Ovary (tissue), 9 donors: ENCODE results near the gene C22orf31. TPM values are rescaled to one million over a fixed set of nuclear protein-coding genes. Genes with fewer than 3 reads are reported as not detected.
"Not testable (repeated sequence)": the region's sequence is repeated elsewhere in the genome, so short reads cannot be mapped to it uniquely, and the experiment has no call there.

Experiments
- DNase-seq, 5 donors: peaks; one replicate each; pipeline ENCODE4 v3.0.0-alpha.2; 2019 to 2020
- H3K27ac ChIP-seq, 2 donors: fragments of 200-600 bp; one replicate each; pipeline versions ENCODE4 v1.5.1 to v1.8.0; 2019 to 2022
- H3K27me3 ChIP-seq: fragments of 200-600 bp; one replicate; pipeline ENCODE4 v1.8.0; 2022
- H3K36me3 ChIP-seq: fragments of 200-600 bp; sonication (generic); one replicate; pipeline ENCODE4 v1.5.1; 2019
- H3K4me1 ChIP-seq: one replicate; pipeline ENCODE4 v1.8.1; 2013; ENCODE audit warnings: mild to moderate bottlenecking, moderate library complexity; ENCODE audit not compliant: insufficient read depth
- H3K4me3 ChIP-seq: fragments of 200-600 bp; sonication (generic); one replicate; pipeline ENCODE4 v1.5.1; 2017
- H3K9me3 ChIP-seq, 2 donors: fragments of 200-600 bp in 1 of 2; sonication (generic) in 1 of 2; one replicate each; pipeline versions ENCODE4 v1.5.1 to v1.8.1; 2013 to 2019; ENCODE audit warnings: mild to moderate bottlenecking in 1 of 2, moderate library complexity in 1 of 2
- CTCF ChIP-seq, 3 donors: fragments of 450-650 bp in 2 of 3; fragments of 200-600 bp in 1 of 3; IDR thresholded peaks; one replicate each; pipeline versions ENCODE4 v1.5.1 to v1.8.0; 2016 to 2022; ENCODE audit warnings: antibody characterized with exemption in 3 of 3, mild to moderate bottlenecking in 1 of 3
- EP300 ChIP-seq: sonication (generic); formaldehyde crosslinking; IDR thresholded peaks from one replicate; pipeline ENCODE4 v1.6.1; 2017; ENCODE audit warnings: antibody characterized with exemption
- POLR2A ChIP-seq: fragments of 450-650 bp; IDR thresholded peaks from one replicate; pipeline ENCODE4 v1.6.1; 2017; ENCODE audit warnings: antibody characterized with exemption, mild to moderate bottlenecking, moderate library complexity
- WGBS, 3 donors: extraction: QIAGEN DNeasy Blood & Tissue Kit in 1 of 3; methylation state at CpG; one replicate each; pipeline versions ENCODE4 v1.1.5 to v1.1.7; 2013 to 2017; 5-methylcytosine and 5-hydroxymethylcytosine counted together
- intact Hi-C, 4 donors: fragments of 100-400 bp; cut with DNase I; formaldehyde crosslinking; loops; one replicate each; pipeline versions ENCODE4 v1.11.0 to v1.15.1; 2022 to 2023
- polyA plus RNA-seq, 2 donors: library from polyadenylated mRNA; stranded (reverse); fragments of 200-250 nt in 1 of 2; fragments of 350-450 nt in 1 of 2; fragmentation: Illumina TruSeq in 1 of 2; extraction: RNeasy Lipid Tissue Mini Kit (QIAGEN cat#74804) in 1 of 2; gene quantifications; one replicate each; pipeline ENCODE4 v1.2.3, GENCODE V29; 2013 to 2014
- total RNA-seq, 7 donors: library from RNA; depleted of rRNA in 2 of 7; stranded (reverse); fragments of >200 nt in 2 of 7; fragmentation: NEBNext Ultra II Directional in 3 of 7; extraction: Animal tissue kit (Norgen Biotek cat#: 25700) in 3 of 7; gene quantifications; one replicate each; pipeline versions ENCODE4 v1.1.0 to v1.2.4, GENCODE V29; 2016 to 2023
- donor health status: DM: no; HTN: no; CAD: no; lungs with moderate emphysema.
- donor health status: DM: no; HTN: no; CAD: no.
- donor health status: Bipolar disorder and iron deficiency.
- donor health status: DM: yes; HTN: yes; CAD: no.
- donor health status: DM: no; HTN: no; CAD: no.
- donor health status: DM: yes; HTN: yes; CAD: no.

C22orf31 gene
- total and polyA plus RNA-seq, 9 donors = 0.20 to 0.92 (median 0.35) TPM; not detected in 2

GRCh38 chr22:29043906-29044575 is 17.6 kb downstream of the C22orf31 start:
- peaks cover 9% of the 10 kb centered on the region for H3K4me1 ChIP-seq
- DNase-seq = no peak
- H3K4me3 ChIP-seq = no peak overlapping the region
- intact Hi-C loops = loop anchor here in 1 of 4 donors (10.0 kb wide), 2 partner anchors 189 to 191 kb away; no protein-coding TSS in a partner anchor
- WGBS, 3 donors = 45 to 58% (median 46%) methylated on average over 7 of the region's 7 CpGs
- no peaks in the 10 kb centered on the region for H3K36me3 ChIP-seq
- no peaks in the 10 kb centered on the region for H3K27me3 ChIP-seq
- no peak for TF ChIP-seq EP300
- TF ChIP-seq CTCF (IDR thresholded peaks at IDR 0.05) = no peak
- no peak for TF ChIP-seq POLR2A
- no peaks in the 10 kb centered on the region for H3K9me3 ChIP-seq
- H3K27ac ChIP-seq = peak overlapping the region in 1 of 2 donors; percentile 41

- no peaks in the 10 kb centered on the region for H3K27me3 ChIP-seq
- intact Hi-C loops = loop anchor here in 3 of 4 donors (2.0 to 10.0 kb wide), 4 partner anchors 185 to 193 kb away; no protein-coding TSS in a partner anchor
- H3K27ac ChIP-seq = no peak overlapping the region
- no peaks in the 10 kb centered on the region for H3K36me3 ChIP-seq
- H3K4me1 ChIP-seq = peaks cover 9% of the 10 kb centered on the region
- DNase-seq = peak in 2 of 5 donors; percentile 41 to 43
- TF ChIP-seq EP300 (no peak), POLR2A (no peak), CTCF (IDR thresholded peaks at IDR 0.05) (no peak)
- no peaks in the 10 kb centered on the region for H3K9me3 ChIP-seq
- H3K4me3 ChIP-seq = no peak overlapping the region
- WGBS, 3 donors = 10 to 17% (median 10%) methylated on average over 2 of the region's 2 CpGs
Measured at GRCh38 chr22:29041408-29041807, 20.2 kb downstream of the C22orf31 start.

GRCh38 chr22:29040385-29041275 is 21.0 kb downstream of the C22orf31 start:
- no peak overlapping the region for H3K4me3 ChIP-seq
- H3K27ac ChIP-seq = no peak overlapping the region
- peak; percentile 61 to 83 (median 70) for DNase-seq
- TF ChIP-seq EP300 = no peak
- peak; percentile 86 to 95 (median 92) for TF ChIP-seq CTCF (IDR thresholded peaks at IDR 0.05)
- TF ChIP-seq POLR2A = no peak
- intact Hi-C loops = loop anchor here in 3 of 4 donors (2.0 to 10.0 kb wide), 4 partner anchors 184 to 194 kb away; no protein-coding TSS in a partner anchor
- H3K9me3 ChIP-seq = no peaks in the 10 kb centered on the region
- WGBS, 3 donors = 26 to 32% (median 27%) methylated on average over 9 of the region's 9 CpGs
- H3K36me3 ChIP-seq = no peaks in the 10 kb centered on the region
- H3K27me3 ChIP-seq = no peaks in the 10 kb centered on the region
- peaks cover 9% of the 10 kb centered on the region for H3K4me1 ChIP-seq

- H3K4me1 ChIP-seq, H3K27ac ChIP-seq, H3K4me3 ChIP-seq, H3K9me3 ChIP-seq, H3K36me3 ChIP-seq, DNase-seq, H3K27me3 ChIP-seq: not testable (repeated sequence)
- WGBS, 3 donors = 86 to 94% (median 87%) methylated on average over 4 of the region's 4 CpGs
- intact Hi-C loops = loop anchor here (2.0 to 10.0 kb wide), 5 partner anchors 182 to 195 kb away; no protein-coding TSS in a partner anchor
Measured at GRCh38 chr22:29039684-29040083, 21.9 kb downstream of the C22orf31 start.
